GM12892 (cell line): Measurements from ENCODE around the gene TYW1B.
"Not testable (repeated sequence)": the region's sequence is repeated elsewhere in the genome, so short reads cannot be mapped to it uniquely, and the experiment has no call there.

Experiments
- POLR2A ChIP-seq: IDR thresholded peaks from 2 replicates; pipeline ENCODE4 v1.6.1; 2011; ENCODE audit warnings: low read depth, low read length, control low read depth
- TAF1 ChIP-seq: IDR thresholded peaks from 2 replicates; pipeline ENCODE4 v1.6.1; 2011; ENCODE audit warnings: low read depth, mild to moderate bottlenecking, control low read depth, low read length, borderline replicate concordance

- TF ChIP-seq TAF1, POLR2A: not testable (repeated sequence)
These were observed 132.5 kb downstream of the TYW1B start for GRCh38 chr7:72695482-72695881.
